Endothelial cell of umbilical vein (primary cell): ENCODE data around the gene NPIPB9.
"Not testable (repeated sequence)": the region's sequence is repeated elsewhere in the genome, so short reads cannot be mapped to it uniquely, and the experiment has no call there.

Source experiments
- CTCF ChIP-seq, 2 donors: IDR thresholded peaks; 1 replicate in 1 of 2; 2 replicates in 1 of 2; pipeline ENCODE4 v1.5.1; 2011; ENCODE audit warnings: low read length in 2 of 2, mild to moderate bottlenecking in 2 of 2, moderate library complexity in 2 of 2, control low read depth in 1 of 2, inconsistent platforms in 1 of 2, low read depth in 1 of 2; ENCODE audit not compliant: insufficient read depth in 1 of 2; ENCODE audit errors: extremely low read depth in 1 of 2
- JUN ChIP-seq: IDR thresholded peaks from 2 replicates; pipeline ENCODE4 v1.6.1; 2011; ENCODE audit warnings: borderline replicate concordance, low read depth; ENCODE audit not compliant: insufficient read length, insufficient read depth
- POLR2A ChIP-seq: IDR thresholded peaks from 2 replicates; pipeline ENCODE4 v1.6.1; 2012; ENCODE audit warnings: low read depth, mild to moderate bottlenecking, control low read depth, low read length
- POLR2AphosphoS5 ChIP-seq: IDR thresholded peaks from 2 replicates; pipeline ENCODE4 v1.6.1; 2012; ENCODE audit warnings: low read depth, mild to moderate bottlenecking, control low read depth, low read length, moderate library complexity; ENCODE audit not compliant: insufficient read depth

GRCh38 chr16:28739787-28740186, 11.8 kb upstream of the NPIPB9 start:
- TF ChIP-seq CTCF (IDR thresholded peaks at IDR 0.05; ENCODE audit: extremely low read depth in 1 of 2, insufficient read depth in 1 of 2, low read depth in 1 of 2, low read length in 2 of 2); POLR2AphosphoS5; JUN; POLR2A: not testable (repeated sequence)
